ENCODE data around the gene RPL22. TPM values are rescaled to one million over a fixed set of nuclear protein-coding genes. Genes with fewer than 3 reads are reported as not detected.

RPL22 gene
- total and polyA plus RNA-seq, 3 experiments from 2014 or later: 213 to 449 (median 397) TPM

GRCh38 chr1:6179564-6180175 lies 19.7 kb downstream of the RPL22 start:
- Mint-ChIP-seq H3K4me1 (peaks cover 27 to 35% (median 34%) of the 10 kb centered on the region in 3 donors), H3K9me3 (peaks cover 0 to 3% (median 0%) of the 10 kb centered on the region in 5 donors), H3K27me3 (peaks cover 29 to 37% of the 10 kb centered on the region in 2 donors), H3K4me3 (no peak overlapping the region), H3K27ac (no peak overlapping the region), H3K36me3 (peaks cover 0 to 7% (median 2%) of the 10 kb centered on the region in 3 donors)
- ChIA-PET CTCF (no interaction called here), POLR2A (no interaction called here)
- Histone ChIP-seq H3K9me3 (ENCODE audit: low read length) (no peaks in the 10 kb centered on the region), H3K4me3 (ENCODE audit: low read length) (no peak overlapping the region), H3K27me3 (ENCODE audit: insufficient read depth, low read length, poor library complexity, severe bottlenecking) (peaks cover 13% of the 10 kb centered on the region), H3K27ac (ENCODE audit: low read depth, low read length) (no peak overlapping the region), H3K4me1 (ENCODE audit: insufficient read depth, low read length) (no peaks in the 10 kb centered on the region), H3K36me3 (ENCODE audit: insufficient read depth, low read length) (no peaks in the 10 kb centered on the region)
- peak in 1 of 5 donors; percentile 23 for DNase-seq

GRCh38 chr1:6178751-6179563 lies 20.4 kb downstream of the RPL22 start:
- POLR2A ChIA-PET: no interaction called here
- peaks cover 0 to 3% (median 0%) of the 10 kb centered on the region in 5 donors for H3K9me3 Mint-ChIP-seq
- Histone ChIP-seq H3K4me1 (ENCODE audit: insufficient read depth, low read length) (no peaks in the 10 kb centered on the region), H3K9me3 (ENCODE audit: low read length) (no peaks in the 10 kb centered on the region), H3K27me3 (ENCODE audit: insufficient read depth, low read length, poor library complexity, severe bottlenecking) (peaks cover 13% of the 10 kb centered on the region), H3K27ac (ENCODE audit: low read depth, low read length) (no peak overlapping the region), H3K4me3 (ENCODE audit: low read length) (no peak overlapping the region), H3K36me3 (ENCODE audit: insufficient read depth, low read length) (no peaks in the 10 kb centered on the region)
- peak in 1 of 5 donors; percentile 39 for DNase-seq
- CTCF ChIA-PET: no interaction called here
- no peak overlapping the region for H3K27ac Mint-ChIP-seq
- H3K27me3 Mint-ChIP-seq: peaks cover 29 to 37% of the 10 kb centered on the region in 2 donors
- H3K4me3 Mint-ChIP-seq: peak overlapping the region in 5 of 7 donors; percentile 63 to 83 (median 71)
- H3K36me3 Mint-ChIP-seq: peaks cover 0 to 2% (median 0%) of the 10 kb centered on the region in 3 donors
- H3K4me1 Mint-ChIP-seq: peaks cover 22 to 28% (median 28%) of the 10 kb centered on the region in 3 donors

GRCh38 chr1:6177681-6178380 lies 21.6 kb downstream of the RPL22 start:
- ChIA-PET CTCF (interaction anchor here (0.8 kb wide), 1 partner anchor 8 kb away, joined by 3 read pairs; no protein-coding TSS in a partner anchor), POLR2A (no interaction called here)
- DNase-seq: no peak
- H3K4me1 ChIP-seq (ENCODE audit: insufficient read depth, low read length): no peaks in the 10 kb centered on the region
- Mint-ChIP-seq H3K9me3 (peaks cover 0 to 3% (median 0%) of the 10 kb centered on the region in 5 donors), H3K4me1 (peaks cover 18 to 28% (median 21%) of the 10 kb centered on the region in 3 donors), H3K36me3 (peaks cover 0 to 2% (median 0%) of the 10 kb centered on the region in 3 donors), H3K4me3 (peak overlapping the region in 4 of 7 donors; percentile 4 to 50 (median 38)), H3K27me3 (peaks cover 30 to 37% of the 10 kb centered on the region in 2 donors), H3K27ac (peak overlapping the region in 2 of 8 donors; percentile 9 to 62)
- peaks cover 13% of the 10 kb centered on the region for H3K27me3 ChIP-seq (ENCODE audit: insufficient read depth, low read length, poor library complexity, severe bottlenecking)
- no peaks in the 10 kb centered on the region for H3K9me3 ChIP-seq (ENCODE audit: low read length)
- H3K27ac ChIP-seq (ENCODE audit: low read depth, low read length): no peak overlapping the region
- H3K36me3 ChIP-seq (ENCODE audit: insufficient read depth, low read length): no peaks in the 10 kb centered on the region
- no peak overlapping the region for H3K4me3 ChIP-seq (ENCODE audit: low read length)

GRCh38 chr1:6176779-6177178 lies 22.6 kb downstream of the RPL22 start:
- Histone ChIP-seq H3K36me3 (ENCODE audit: insufficient read depth, low read length) (no peaks in the 10 kb centered on the region), H3K27me3 (ENCODE audit: insufficient read depth, low read length, poor library complexity, severe bottlenecking) (peaks cover 13% of the 10 kb centered on the region), H3K9me3 (ENCODE audit: low read length) (no peaks in the 10 kb centered on the region), H3K4me3 (ENCODE audit: low read length) (no peak overlapping the region), H3K27ac (ENCODE audit: low read depth, low read length) (no peak overlapping the region), H3K4me1 (ENCODE audit: insufficient read depth, low read length) (no peaks in the 10 kb centered on the region)
- DNase-seq: no peak
- H3K27me3 Mint-ChIP-seq: peaks cover 34 to 43% of the 10 kb centered on the region in 2 donors
- POLR2A ChIA-PET: no interaction called here
- H3K27ac Mint-ChIP-seq: no peak overlapping the region
- peaks cover 0 to 2% (median 0%) of the 10 kb centered on the region in 3 donors for H3K36me3 Mint-ChIP-seq
- peaks cover 0 to 3% (median 0%) of the 10 kb centered on the region in 5 donors for H3K9me3 Mint-ChIP-seq
- H3K4me1 Mint-ChIP-seq: peaks cover 16 to 26% (median 20%) of the 10 kb centered on the region in 3 donors
- CTCF ChIA-PET: interaction anchor here (0.8 kb wide), 1 partner anchor 9 kb away, joined by 3 read pairs; no protein-coding TSS in a partner anchor
- no peak overlapping the region for H3K4me3 Mint-ChIP-seq

GRCh38 chr1:6175411-6175828 lies 24.0 kb downstream of the RPL22 start:
- Histone ChIP-seq H3K27ac (ENCODE audit: low read depth, low read length) (no peak overlapping the region), H3K9me3 (ENCODE audit: low read length) (no peaks in the 10 kb centered on the region), H3K4me1 (ENCODE audit: insufficient read depth, low read length) (no peaks in the 10 kb centered on the region), H3K27me3 (ENCODE audit: insufficient read depth, low read length, poor library complexity, severe bottlenecking) (peaks cover 13% of the 10 kb centered on the region), H3K36me3 (ENCODE audit: insufficient read depth, low read length) (no peaks in the 10 kb centered on the region), H3K4me3 (ENCODE audit: low read length) (no peak overlapping the region)
- peaks cover 0 to 2% (median 0%) of the 10 kb centered on the region in 3 donors for H3K36me3 Mint-ChIP-seq
- H3K27ac Mint-ChIP-seq: no peak overlapping the region
- H3K27me3 Mint-ChIP-seq: peaks cover 31 to 36% of the 10 kb centered on the region in 2 donors
- H3K9me3 Mint-ChIP-seq: peaks cover 0 to 3% (median 0%) of the 10 kb centered on the region in 5 donors
- no peak for DNase-seq
- peaks cover 7 to 14% (median 9%) of the 10 kb centered on the region in 3 donors for H3K4me1 Mint-ChIP-seq
- H3K4me3 Mint-ChIP-seq: no peak overlapping the region
- ChIA-PET CTCF (no interaction called here), POLR2A (no interaction called here)

- Histone ChIP-seq H3K27me3 (ENCODE audit: insufficient read depth, low read length, poor library complexity, severe bottlenecking) (peaks cover 13% of the 10 kb centered on the region), H3K9me3 (ENCODE audit: low read length) (no peaks in the 10 kb centered on the region), H3K27ac (ENCODE audit: low read depth, low read length) (no peak overlapping the region), H3K4me3 (ENCODE audit: low read length) (no peak overlapping the region), H3K4me1 (ENCODE audit: insufficient read depth, low read length) (no peaks in the 10 kb centered on the region), H3K36me3 (ENCODE audit: insufficient read depth, low read length) (no peaks in the 10 kb centered on the region)
- Mint-ChIP-seq H3K9me3 (peaks cover 0 to 3% (median 0%) of the 10 kb centered on the region in 5 donors), H3K4me3 (no peak overlapping the region), H3K4me1 (peaks cover 7 to 14% (median 9%) of the 10 kb centered on the region in 3 donors), H3K36me3 (peaks cover 0 to 2% (median 0%) of the 10 kb centered on the region in 3 donors), H3K27me3 (peaks cover 31 to 36% of the 10 kb centered on the region in 2 donors), H3K27ac (no peak overlapping the region)
- CTCF ChIA-PET: no interaction called here
- POLR2A ChIA-PET: no interaction called here
- DNase-seq: peak in 1 of 5 donors; percentile 7
These were observed 24.6 kb downstream of the RPL22 start for GRCh38 chr1:6174621-6175410.

GRCh38 chr1:6172549-6172948 lies 26.8 kb downstream of the RPL22 start:
- H3K36me3 Mint-ChIP-seq: peaks cover 0 to 1% (median 0%) of the 10 kb centered on the region in 3 donors
- H3K4me1 Mint-ChIP-seq: peaks cover 1 to 3% (median 2%) of the 10 kb centered on the region in 3 donors
- H3K4me3 Mint-ChIP-seq: no peak overlapping the region
- no peak overlapping the region for H3K27ac Mint-ChIP-seq
- H3K9me3 Mint-ChIP-seq: peaks cover 0 to 2% (median 0%) of the 10 kb centered on the region in 5 donors
- no peak overlapping the region for H3K4me3 ChIP-seq (ENCODE audit: low read length)
- H3K9me3 ChIP-seq (ENCODE audit: low read length): no peaks in the 10 kb centered on the region
- no peaks in the 10 kb centered on the region for H3K36me3 ChIP-seq (ENCODE audit: insufficient read depth, low read length)
- peaks cover 3% of the 10 kb centered on the region for H3K27me3 ChIP-seq (ENCODE audit: insufficient read depth, low read length, poor library complexity, severe bottlenecking)
- H3K27ac ChIP-seq (ENCODE audit: low read depth, low read length): no peak overlapping the region
- peaks cover 23 to 29% of the 10 kb centered on the region in 2 donors for H3K27me3 Mint-ChIP-seq
- CTCF ChIA-PET: no interaction called here
- POLR2A ChIA-PET: no interaction called here
- H3K4me1 ChIP-seq (ENCODE audit: insufficient read depth, low read length): no peaks in the 10 kb centered on the region
- DNase-seq: peak in 1 of 5 donors; percentile 9
